Gastrocnemius medialis (tissue), 4 donors: Measurements from ENCODE around the gene UBE4B.

Experiments
- POLR2A ChIP-seq, 2 donors: fragments of 450-650 bp; IDR thresholded peaks; one replicate each; pipeline ENCODE4 v1.6.1; 2017; ENCODE audit warnings: antibody characterized with exemption in 2 of 2, mild to moderate bottlenecking in 2 of 2, moderate library complexity in 2 of 2
- TF ChIP-seq, protein P1 (sequence below), 5 experiments: fragments of 450-650 bp in 3 of 5; fragments of 200-600 bp in 2 of 5; sonication (generic) in 2 of 5; IDR thresholded peaks in 4 of 5; conservative IDR thresholded peaks in 1 of 5; 1 replicate in 4 of 5; 2 replicates in 1 of 5; pipeline ENCODE4 v1.5.1; 2016 to 2019; ENCODE audit warnings: antibody characterized with exemption in 5 of 5, mild to moderate bottlenecking in 3 of 5, moderate library complexity in 3 of 5

DNA sequence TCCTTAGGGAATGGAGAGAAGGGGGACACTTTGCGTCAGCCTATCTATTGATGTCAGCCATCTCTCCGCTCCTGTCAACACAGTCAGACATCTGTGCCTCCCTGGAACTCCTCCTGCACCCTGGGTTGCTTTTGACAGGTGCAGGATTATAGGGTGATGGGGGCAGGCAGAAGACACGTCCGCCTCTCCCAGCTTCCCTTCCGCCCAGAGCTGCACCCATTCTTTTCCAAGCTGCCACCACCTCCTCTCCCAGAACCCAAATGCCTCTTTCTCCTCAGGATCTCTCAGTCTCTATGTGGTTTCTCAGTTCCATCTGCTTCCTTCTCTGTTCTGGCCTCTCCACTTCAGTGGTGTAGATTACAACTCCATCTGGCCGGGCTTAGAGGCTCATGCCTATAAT lies 160.5 kb downstream of the UBE4B start:
- TF ChIP-seq, protein P1, sequence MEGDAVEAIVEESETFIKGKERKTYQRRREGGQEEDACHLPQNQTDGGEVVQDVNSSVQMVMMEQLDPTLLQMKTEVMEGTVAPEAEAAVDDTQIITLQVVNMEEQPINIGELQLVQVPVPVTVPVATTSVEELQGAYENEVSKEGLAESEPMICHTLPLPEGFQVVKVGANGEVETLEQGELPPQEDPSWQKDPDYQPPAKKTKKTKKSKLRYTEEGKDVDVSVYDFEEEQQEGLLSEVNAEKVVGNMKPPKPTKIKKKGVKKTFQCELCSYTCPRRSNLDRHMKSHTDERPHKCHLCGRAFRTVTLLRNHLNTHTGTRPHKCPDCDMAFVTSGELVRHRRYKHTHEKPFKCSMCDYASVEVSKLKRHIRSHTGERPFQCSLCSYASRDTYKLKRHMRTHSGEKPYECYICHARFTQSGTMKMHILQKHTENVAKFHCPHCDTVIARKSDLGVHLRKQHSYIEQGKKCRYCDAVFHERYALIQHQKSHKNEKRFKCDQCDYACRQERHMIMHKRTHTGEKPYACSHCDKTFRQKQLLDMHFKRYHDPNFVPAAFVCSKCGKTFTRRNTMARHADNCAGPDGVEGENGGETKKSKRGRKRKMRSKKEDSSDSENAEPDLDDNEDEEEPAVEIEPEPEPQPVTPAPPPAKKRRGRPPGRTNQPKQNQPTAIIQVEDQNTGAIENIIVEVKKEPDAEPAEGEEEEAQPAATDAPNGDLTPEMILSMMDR (IDR thresholded peaks at IDR 0.05 in 4 of 5, conservative IDR thresholded peaks at IDR 0.05 in 1 of 5): no peak
- TF ChIP-seq POLR2A (IDR thresholded peaks at IDR 0.05): no peak
